ENCODE results near the gene SLC5A10.

GRCh38 chr17:19022747-19023146, 70.8 kb downstream of the SLC5A10 start:
- no peak for TF ChIP-seq CTCF (IDR thresholded peaks at IDR 0.05)
- no peak for TF ChIP-seq POLR2A (IDR thresholded peaks at IDR 0.05)

All from ovary (tissue), 3 donors.